T-helper 1 cell treated with Interleukin-12 subunit alpha and Interleukin-12 subunit beta and Interleukin-4 antibody, amounts not matched to agents 30 μg/mL and 1 μg/mL, for 36 hours (primary cell): ENCODE measurements around the gene ZNF195.
"Not testable (repeated sequence)": the region's sequence is repeated elsewhere in the genome, so short reads cannot be mapped to it uniquely, and the experiment has no call there.

Experiments
- H3K27ac Mint-ChIP-seq: one replicate; pipeline ENCODE4 v1.8.0; 2021; ENCODE audit warnings: mild to moderate bottlenecking, mixed read lengths
- H3K27me3 Mint-ChIP-seq: one replicate; pipeline ENCODE4 v1.8.0; 2021; ENCODE audit warnings: low read depth, mixed read lengths
- H3K36me3 Mint-ChIP-seq: one replicate; pipeline ENCODE4 v1.8.0; 2021; ENCODE audit warnings: low read depth, mixed read lengths
- H3K4me1 Mint-ChIP-seq: one replicate; pipeline ENCODE4 v1.8.0; 2021; ENCODE audit warnings: low read depth, mixed read lengths
- H3K4me3 Mint-ChIP-seq: one replicate; pipeline ENCODE4 v1.8.0; 2021; ENCODE audit warnings: mild to moderate bottlenecking, moderate library complexity, mixed read lengths
- H3K9me3 Mint-ChIP-seq: one replicate; pipeline ENCODE4 v1.8.0; 2021; ENCODE audit warnings: mixed read lengths

ZNF195 gene

DNA sequence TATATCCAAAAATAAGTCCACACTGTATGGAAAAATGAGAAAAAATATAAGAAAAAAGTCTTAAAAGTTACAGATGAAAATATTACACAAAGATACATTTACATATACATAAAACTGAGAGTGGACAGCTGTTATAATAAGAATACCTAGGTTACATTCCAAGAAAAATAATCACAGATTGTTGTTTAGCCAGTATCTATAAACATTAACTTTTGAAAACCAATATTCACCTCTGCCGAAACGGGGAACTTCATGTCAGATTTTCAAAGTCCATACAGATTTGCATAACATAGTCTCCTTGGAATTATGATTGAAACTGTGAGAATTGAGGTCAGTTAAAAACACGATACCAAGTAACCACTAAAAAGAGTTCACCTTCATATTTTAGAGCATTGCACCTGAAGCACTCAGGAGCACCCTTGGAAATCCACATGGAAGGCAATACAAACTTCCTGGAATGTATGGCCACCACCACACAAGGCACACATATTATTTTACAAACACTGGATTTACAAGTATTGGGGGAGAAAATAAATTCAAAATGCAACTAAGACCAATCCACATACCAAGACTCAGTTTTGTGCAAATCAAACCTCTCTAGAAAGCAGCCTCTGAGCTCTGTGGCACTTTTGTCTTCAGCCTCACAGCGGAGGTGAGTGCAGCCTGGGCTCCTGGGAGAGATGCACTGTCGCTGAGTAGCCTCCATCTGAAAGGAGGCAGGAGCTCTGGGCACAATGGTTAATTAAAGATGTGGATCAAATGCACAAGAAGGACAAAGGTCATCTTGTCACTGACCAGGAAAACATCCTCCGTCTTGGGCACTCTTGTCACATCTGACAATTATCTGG, 34.4 kb downstream of the ZNF195 start:
- Mint-ChIP-seq H3K4me3 (no peak overlapping the region), H3K27me3 (peaks cover 21% of the 10 kb centered on the region), H3K36me3 (peaks cover 5% of the 10 kb centered on the region), H3K4me1 (no peaks in the 10 kb centered on the region), H3K27ac (no peak overlapping the region), H3K9me3 (peaks cover 14% of the 10 kb centered on the region)

DNA sequence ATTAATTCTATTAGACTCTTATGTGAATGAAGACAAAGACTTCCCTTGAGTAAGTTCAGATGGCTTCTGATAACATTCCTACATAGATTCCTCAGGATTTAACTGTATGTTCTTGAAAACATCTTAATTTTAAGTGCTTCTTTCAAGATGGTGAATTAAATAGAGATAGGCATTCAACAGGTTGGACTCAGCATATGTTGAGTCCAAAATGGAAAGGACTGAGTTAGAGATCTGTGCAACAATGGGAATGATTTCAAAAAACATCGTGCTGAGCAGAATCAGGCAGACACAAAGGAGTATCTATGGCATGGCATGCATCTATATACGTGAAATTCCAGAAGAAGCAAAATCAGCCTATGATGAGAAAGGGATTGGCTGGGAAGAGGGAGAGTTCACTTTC, 36.2 kb downstream of the ZNF195 start:
- Mint-ChIP-seq H3K27me3 (peaks cover 32% of the 10 kb centered on the region), H3K4me1 (no peaks in the 10 kb centered on the region), H3K27ac (no peak overlapping the region), H3K9me3 (peaks cover 9% of the 10 kb centered on the region), H3K36me3 (peaks cover 5% of the 10 kb centered on the region), H3K4me3 (no peak overlapping the region)

DNA sequence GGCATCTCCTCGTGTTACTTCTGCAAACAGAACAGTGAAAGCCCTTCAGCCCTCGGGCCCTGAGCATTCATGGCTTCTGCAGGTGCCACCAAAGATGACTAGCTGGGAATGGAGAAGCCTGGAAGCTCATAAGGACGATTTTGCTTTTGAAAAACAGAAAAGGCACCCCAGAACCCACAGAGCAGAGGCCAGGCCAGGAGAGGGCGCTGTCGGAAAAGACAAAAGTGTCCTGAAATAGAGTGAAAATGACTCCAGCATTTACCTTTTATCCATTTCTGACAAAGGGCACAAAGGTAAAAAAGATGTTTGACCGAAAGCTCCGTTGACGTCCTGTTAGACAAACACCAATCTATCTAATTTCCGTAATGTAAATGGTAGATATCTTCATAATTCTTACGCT, 37.6 kb downstream of the ZNF195 start:
- no peak overlapping the region for H3K4me3 Mint-ChIP-seq
- H3K36me3 Mint-ChIP-seq: no peaks in the 10 kb centered on the region
- no peak overlapping the region for H3K27ac Mint-ChIP-seq
- no peaks in the 10 kb centered on the region for H3K9me3 Mint-ChIP-seq
- peaks cover 32% of the 10 kb centered on the region for H3K27me3 Mint-ChIP-seq
- H3K4me1 Mint-ChIP-seq: no peaks in the 10 kb centered on the region

DNA sequence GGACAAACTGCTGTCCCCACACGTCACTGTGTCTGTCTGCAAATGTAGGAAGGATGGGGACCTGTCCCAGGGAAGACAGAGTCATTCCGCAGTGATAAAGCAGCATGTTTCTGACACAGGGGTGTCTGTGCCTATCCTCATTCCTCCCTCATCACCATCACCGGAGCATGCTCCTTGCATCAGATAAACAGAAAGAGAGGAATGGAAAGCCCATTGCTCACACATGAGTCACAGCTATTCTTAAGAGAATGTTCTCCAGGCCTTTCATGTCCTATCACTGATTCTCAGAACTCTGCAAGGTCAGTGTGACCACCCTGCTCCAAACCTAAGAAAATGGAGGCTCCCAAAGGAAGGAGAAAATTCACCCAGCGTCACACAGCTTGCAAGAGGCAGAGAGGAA, 38.9 kb downstream of the ZNF195 start:
- Mint-ChIP-seq H3K9me3 (no peaks in the 10 kb centered on the region), H3K4me1 (no peaks in the 10 kb centered on the region), H3K36me3 (no peaks in the 10 kb centered on the region), H3K27ac (no peak overlapping the region), H3K4me3 (no peak overlapping the region), H3K27me3 (peaks cover 32% of the 10 kb centered on the region)

DNA sequence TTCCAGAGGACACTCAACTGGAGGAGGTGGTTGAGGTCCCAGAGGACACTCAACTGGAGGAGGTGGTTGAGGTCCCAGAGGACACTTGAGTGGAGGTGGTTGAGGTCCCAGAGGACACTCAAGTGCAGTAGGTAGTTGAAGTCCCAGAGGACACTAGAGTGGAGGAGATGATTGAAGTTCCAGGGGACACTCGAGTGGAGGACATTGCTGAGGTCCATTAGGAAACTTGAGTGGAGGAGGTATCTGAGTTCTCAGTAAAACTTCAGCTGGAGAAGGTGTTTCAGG, 39.7 kb downstream of the ZNF195 start:
- Mint-ChIP-seq H3K4me1 (no peaks in the 10 kb centered on the region), H3K4me3 (no peak overlapping the region), H3K36me3 (no peaks in the 10 kb centered on the region), H3K27ac (no peak overlapping the region), H3K27me3 (peaks cover 32% of the 10 kb centered on the region), H3K9me3 (no peaks in the 10 kb centered on the region)

DNA sequence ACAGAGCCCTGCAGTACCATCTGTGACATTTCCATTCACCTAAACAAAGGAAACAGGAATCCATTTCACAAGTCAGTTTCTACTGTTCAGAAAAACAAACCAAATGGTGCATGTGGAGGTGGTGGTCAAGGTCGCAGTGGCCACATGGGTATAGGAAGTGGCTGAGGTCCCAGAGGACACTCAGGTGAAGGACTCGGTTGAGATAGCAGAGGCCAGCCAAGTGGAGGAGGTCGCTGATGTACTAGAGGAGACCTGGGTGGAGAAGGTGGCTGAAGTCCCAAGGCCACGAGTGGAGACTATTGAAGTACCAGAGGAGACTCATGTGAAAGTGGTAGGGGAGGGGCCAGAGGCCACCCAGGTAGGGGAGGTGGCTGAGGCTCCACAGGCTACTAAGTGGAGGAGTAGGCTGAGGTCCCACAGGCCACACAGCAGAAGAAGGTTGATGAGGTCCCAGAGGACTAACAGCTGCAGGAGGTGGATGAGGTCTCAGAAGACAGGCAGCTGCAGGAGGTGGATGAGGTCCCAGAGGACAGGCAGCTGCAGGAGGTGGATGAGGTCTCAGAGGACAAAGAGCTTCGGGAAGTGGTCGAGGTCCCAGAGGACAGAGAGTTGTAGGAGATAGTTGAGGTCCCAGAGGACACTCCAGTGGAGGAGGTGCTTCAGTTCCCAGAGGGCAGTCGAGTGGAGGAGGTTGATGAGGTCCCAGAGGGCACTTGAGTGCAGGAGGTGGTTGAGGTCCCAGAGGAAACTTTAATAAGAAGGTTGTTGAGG, 40.2 kb downstream of the ZNF195 start:
- no peak overlapping the region for H3K4me3 Mint-ChIP-seq
- no peak overlapping the region for H3K27ac Mint-ChIP-seq
- peaks cover 31% of the 10 kb centered on the region for H3K27me3 Mint-ChIP-seq
- no peaks in the 10 kb centered on the region for H3K4me1 Mint-ChIP-seq
- H3K9me3 Mint-ChIP-seq: no peaks in the 10 kb centered on the region
- H3K36me3 Mint-ChIP-seq: no peaks in the 10 kb centered on the region

DNA sequence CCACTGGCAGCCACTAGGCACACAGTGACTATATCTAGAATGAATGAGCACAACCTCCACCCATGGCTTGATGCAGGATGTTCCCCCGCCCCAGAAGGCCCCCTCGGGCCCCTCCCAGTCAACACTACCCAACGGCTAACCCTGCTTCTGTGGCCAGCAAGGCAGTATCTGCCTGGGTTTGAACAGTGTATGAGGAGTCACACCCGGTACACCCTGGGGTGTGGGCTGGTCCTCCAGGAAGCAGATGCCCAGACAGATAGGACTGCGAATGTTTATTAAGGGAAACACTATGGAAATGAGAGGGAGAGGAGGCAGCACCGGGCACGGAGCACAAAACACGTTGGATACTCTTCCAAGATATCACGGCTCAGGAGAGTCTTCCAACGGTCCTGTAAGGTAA, 42.5 kb downstream of the ZNF195 start:
- not testable (repeated sequence) for H3K9me3 Mint-ChIP-seq, H3K4me1 Mint-ChIP-seq, H3K4me3 Mint-ChIP-seq, H3K27ac Mint-ChIP-seq, H3K36me3 Mint-ChIP-seq
- H3K27me3 Mint-ChIP-seq: peaks cover 17% of the 10 kb centered on the region

DNA sequence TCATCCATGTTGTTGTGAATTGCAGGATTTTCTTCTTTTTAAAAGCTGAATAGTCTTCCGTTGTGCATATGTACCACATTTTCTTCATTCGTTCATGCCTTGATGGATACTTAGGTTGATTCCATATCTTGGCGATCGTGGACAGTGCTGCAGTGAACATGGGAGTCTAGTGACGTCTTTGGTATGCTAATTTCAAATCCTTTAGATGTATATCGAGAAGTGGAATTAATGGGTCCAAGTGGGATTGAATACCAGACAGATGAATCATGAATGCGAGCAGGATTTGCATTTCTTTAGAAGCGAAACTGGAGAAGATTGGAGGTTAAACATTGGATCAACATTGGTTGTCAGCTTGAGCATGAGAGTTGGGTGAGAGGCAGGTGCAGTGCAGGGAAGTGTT, 45.8 kb downstream of the ZNF195 start:
- not testable (repeated sequence) for H3K4me3 Mint-ChIP-seq, H3K9me3 Mint-ChIP-seq

DNA sequence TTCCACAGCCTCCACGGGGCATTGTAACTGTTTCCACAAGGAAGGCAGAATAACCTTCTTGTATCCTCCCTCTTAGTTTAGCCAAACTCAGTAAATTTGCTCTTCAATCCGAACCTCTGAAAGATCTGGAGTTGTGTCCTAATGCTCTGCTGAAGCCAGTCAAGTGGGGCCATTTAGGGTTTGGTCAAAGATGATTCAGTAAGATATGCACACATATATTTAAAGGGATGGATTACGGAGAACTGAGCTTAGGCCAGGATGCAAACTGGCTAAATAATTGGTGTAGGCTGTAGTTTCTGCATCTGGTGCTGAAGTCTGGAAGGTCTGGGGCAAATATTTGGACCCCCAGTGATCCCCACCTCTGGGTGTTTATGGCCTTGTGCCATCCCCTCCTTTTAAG, 47.9 kb downstream of the ZNF195 start:
- H3K36me3 Mint-ChIP-seq, H3K4me3 Mint-ChIP-seq, H3K9me3 Mint-ChIP-seq, H3K27ac Mint-ChIP-seq, H3K27me3 Mint-ChIP-seq, H3K4me1 Mint-ChIP-seq: not testable (repeated sequence)

More for the DNA sequence above, 45.8 kb downstream of the ZNF195 start:
- not testable (repeated sequence) for H3K27me3 Mint-ChIP-seq, H3K4me1 Mint-ChIP-seq, H3K27ac Mint-ChIP-seq, H3K36me3 Mint-ChIP-seq

DNA sequence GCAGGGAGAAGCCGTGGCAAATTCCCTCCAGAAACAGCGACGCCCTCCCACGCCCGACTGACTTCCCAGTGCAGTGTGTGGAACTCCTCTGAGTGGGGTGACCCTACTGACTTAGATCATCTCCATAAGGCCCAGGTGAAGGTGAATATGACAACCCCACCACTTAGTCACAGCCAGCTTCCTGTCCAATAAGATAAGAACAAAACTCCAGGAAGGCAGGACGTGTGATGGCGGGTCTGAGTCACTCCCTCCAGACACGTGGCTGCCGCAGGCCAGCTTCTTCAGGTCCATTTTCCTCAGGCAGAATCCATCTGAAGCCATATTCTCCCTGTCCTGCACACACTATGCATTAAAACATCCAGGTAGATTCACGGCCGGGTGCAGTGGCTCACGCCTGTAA, 48.9 kb downstream of the ZNF195 start:
- not testable (repeated sequence) for H3K4me1 Mint-ChIP-seq, H3K27me3 Mint-ChIP-seq, H3K27ac Mint-ChIP-seq, H3K9me3 Mint-ChIP-seq, H3K36me3 Mint-ChIP-seq, H3K4me3 Mint-ChIP-seq

DNA sequence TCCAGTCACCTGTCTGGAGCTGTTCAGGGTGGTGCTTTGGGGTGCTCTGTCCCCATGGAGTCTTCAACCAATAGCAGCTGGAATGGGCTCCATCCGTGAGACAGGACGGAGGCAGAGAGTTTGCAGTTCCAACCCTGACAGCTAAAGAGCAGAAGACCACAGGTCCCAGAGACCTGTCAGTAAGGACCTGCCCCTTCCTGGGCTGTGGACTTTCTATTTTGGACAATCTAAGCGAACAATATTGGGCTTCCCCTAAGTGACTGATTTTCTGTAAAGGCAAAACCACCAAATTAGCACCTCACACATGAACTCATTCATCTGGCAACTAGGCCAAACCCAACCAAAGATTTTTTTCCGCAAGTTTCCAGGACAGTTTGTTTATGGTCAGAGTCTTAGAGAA, 50.4 kb downstream of the ZNF195 start:
- not testable (repeated sequence) for H3K27me3 Mint-ChIP-seq, H3K27ac Mint-ChIP-seq, H3K36me3 Mint-ChIP-seq, H3K9me3 Mint-ChIP-seq, H3K4me1 Mint-ChIP-seq, H3K4me3 Mint-ChIP-seq

DNA sequence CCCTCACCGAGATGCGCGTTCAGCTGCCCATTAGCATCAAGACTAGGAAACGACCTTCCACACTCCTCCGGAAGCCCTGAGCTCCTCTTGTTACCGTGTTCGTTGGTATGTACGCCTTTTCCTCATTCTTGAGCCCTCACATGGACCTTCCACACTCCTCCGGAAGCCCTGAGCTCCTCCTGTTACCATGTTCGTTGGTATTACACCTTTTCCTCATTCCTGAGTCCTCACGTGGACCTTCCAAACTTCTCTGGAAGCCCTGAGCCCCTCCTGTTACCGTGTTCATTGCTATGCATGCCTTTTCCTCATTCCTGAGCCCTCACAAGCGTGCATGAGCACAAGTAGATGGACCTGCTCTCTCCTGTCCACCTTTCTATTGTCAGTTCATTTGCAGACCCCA, 52.5 kb downstream of the ZNF195 start:
- not testable (repeated sequence) for H3K27ac Mint-ChIP-seq, H3K4me3 Mint-ChIP-seq, H3K27me3 Mint-ChIP-seq, H3K9me3 Mint-ChIP-seq, H3K4me1 Mint-ChIP-seq, H3K36me3 Mint-ChIP-seq

DNA sequence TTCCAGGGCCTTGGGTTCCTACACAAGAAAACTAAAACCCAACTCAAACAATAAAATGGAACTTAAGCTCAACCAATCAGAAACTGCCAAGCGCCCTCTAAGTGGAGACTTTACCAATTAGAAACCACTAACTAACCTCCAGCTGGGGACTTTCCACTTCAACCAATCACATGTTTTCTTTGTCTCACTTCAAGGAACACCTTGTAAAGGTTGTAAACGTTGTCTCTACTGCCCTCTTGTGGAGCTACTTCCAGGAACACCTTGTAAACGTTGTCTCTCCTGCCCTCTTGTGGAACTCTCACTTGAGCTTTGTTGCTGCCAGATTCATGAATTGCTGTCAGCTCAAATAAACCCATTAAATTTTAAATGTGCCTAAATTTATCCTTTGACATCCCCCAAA, 54.2 kb downstream of the ZNF195 start:
- not testable (repeated sequence) for H3K36me3 Mint-ChIP-seq, H3K4me1 Mint-ChIP-seq, H3K9me3 Mint-ChIP-seq, H3K4me3 Mint-ChIP-seq, H3K27ac Mint-ChIP-seq, H3K27me3 Mint-ChIP-seq
